Breast epithelium (tissue), 4 donors: Measurements from ENCODE around the gene UCP2. TPM values are rescaled to one million over a fixed set of nuclear protein-coding genes. Genes with fewer than 3 reads are reported as not detected.

Experiments
- DNase-seq, 2 donors: peaks; one replicate each; pipeline ENCODE4 v3.0.0-alpha.2; 2019; ENCODE audit warnings: low spot score in 2 of 2
- H3K27ac ChIP-seq, 2 donors: fragments of 200-600 bp; sonication (generic) in 1 of 2; one replicate each; pipeline ENCODE4 v1.5.1; 2016 to 2019; ENCODE audit warnings: mild to moderate bottlenecking in 1 of 2
- H3K27me3 ChIP-seq, 2 donors: fragments of 200-600 bp; sonication (generic) in 1 of 2; one replicate each; pipeline versions ENCODE4 v1.5.1 to v1.6.0; 2017 to 2019; ENCODE audit warnings: control low read depth in 1 of 2, mild to moderate bottlenecking in 1 of 2
- H3K36me3 ChIP-seq: fragments of 200-600 bp; one replicate; pipeline ENCODE4 v1.5.1; 2019
- H3K4me1 ChIP-seq, 2 donors: fragments of 200-600 bp; sonication (generic); one replicate each; pipeline ENCODE4 v1.5.1; 2016 to 2019; ENCODE audit warnings: control low read depth in 1 of 2
- H3K4me3 ChIP-seq, 3 donors: fragments of 200-600 bp; sonication (generic); 1 replicate in 2 of 3; 2 replicates in 1 of 3; pipeline ENCODE4 v1.5.1; 2016 to 2019; ENCODE audit warnings: mild to moderate bottlenecking in 3 of 3, moderate library complexity in 2 of 3
- H3K9me3 ChIP-seq, 2 donors: fragments of 200-600 bp; sonication (generic) in 1 of 2; one replicate each; pipeline ENCODE4 v1.5.1; 2016 to 2019; ENCODE audit warnings: control low read depth in 1 of 2
- POLR2A ChIP-seq: fragments of 450-650 bp; IDR thresholded peaks from one replicate; pipeline ENCODE4 v1.6.1; 2016; ENCODE audit warnings: antibody characterized with exemption, mild to moderate bottlenecking, moderate library complexity
- POLR2AphosphoS5 ChIP-seq, 3 donors: sonication (generic); formaldehyde crosslinking; IDR thresholded peaks; one replicate each; pipeline ENCODE4 v1.6.1; 2017; ENCODE audit warnings: antibody characterized with exemption in 3 of 3
- intact Hi-C: fragments of 100-400 bp; cut with DNase I; formaldehyde crosslinking; loops from one replicate; pipeline ENCODE4 v1.15.1; 2023; ENCODE audit warnings: low total_unique reads
- total RNA-seq, 3 donors: library from RNA; depleted of rRNA; stranded (reverse); fragments of >200 nt; gene quantifications; one replicate each; pipeline ENCODE4 v1.1.0, GENCODE V29; 2016
- TF ChIP-seq, protein P1 (sequence below), 3 donors: fragments of 450-650 bp; IDR thresholded peaks; one replicate each; pipeline ENCODE4 v1.5.1; 2016 to 2017; ENCODE audit warnings: antibody characterized with exemption in 3 of 3, mild to moderate bottlenecking in 3 of 3, moderate library complexity in 3 of 3

UCP2 gene
- total RNA-seq, 3 donors from 2014 or later: 28.2 to 82.4 (median 45.2) TPM

DNA sequence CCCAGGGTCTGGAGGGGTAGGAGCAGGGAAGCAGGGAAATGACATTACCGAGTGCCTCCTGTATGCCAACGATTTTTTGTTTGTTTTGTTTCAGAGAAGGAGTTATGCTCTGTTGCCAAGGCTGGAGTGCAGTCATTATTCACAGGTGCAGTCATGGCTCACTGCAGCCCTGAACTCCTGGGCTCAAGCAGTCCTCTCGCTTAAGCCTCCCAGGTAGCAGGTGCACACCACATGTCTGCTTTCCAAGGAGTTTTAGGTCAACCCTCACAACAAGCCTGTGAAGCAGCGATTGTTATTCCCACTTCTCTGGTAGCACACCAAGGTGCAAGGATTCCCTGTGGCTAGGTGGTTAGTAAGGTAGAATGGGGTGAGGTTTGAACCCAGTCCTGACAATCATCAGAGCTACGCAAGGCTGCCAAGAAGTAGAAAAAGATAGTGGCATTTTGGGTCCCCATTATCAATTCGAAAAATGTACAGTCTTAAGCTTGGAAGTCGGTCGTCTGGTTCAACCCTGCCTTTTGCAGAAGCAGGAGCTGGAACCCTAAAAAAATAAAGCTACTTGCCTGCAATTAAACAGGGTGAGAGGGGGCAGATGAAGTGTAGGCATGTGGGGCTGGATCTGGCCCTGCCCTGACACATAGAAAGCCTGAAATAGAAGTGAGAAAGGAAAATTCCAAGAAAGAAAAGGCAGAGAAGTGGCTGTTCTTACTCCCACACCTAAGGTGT lies 17.1 kb upstream of the UCP2 start:
- Histone ChIP-seq H3K27me3 (no peaks in the 10 kb centered on the region), H3K9me3 (no peaks in the 10 kb centered on the region), H3K36me3 (no peaks in the 10 kb centered on the region), H3K27ac (no peak overlapping the region), H3K4me1 (no peaks in the 10 kb centered on the region), H3K4me3 (no peak overlapping the region)
- TF ChIP-seq POLR2A (no peak), POLR2AphosphoS5 (IDR thresholded peaks at IDR 0.05) (no peak)
- TF ChIP-seq, protein P1, sequence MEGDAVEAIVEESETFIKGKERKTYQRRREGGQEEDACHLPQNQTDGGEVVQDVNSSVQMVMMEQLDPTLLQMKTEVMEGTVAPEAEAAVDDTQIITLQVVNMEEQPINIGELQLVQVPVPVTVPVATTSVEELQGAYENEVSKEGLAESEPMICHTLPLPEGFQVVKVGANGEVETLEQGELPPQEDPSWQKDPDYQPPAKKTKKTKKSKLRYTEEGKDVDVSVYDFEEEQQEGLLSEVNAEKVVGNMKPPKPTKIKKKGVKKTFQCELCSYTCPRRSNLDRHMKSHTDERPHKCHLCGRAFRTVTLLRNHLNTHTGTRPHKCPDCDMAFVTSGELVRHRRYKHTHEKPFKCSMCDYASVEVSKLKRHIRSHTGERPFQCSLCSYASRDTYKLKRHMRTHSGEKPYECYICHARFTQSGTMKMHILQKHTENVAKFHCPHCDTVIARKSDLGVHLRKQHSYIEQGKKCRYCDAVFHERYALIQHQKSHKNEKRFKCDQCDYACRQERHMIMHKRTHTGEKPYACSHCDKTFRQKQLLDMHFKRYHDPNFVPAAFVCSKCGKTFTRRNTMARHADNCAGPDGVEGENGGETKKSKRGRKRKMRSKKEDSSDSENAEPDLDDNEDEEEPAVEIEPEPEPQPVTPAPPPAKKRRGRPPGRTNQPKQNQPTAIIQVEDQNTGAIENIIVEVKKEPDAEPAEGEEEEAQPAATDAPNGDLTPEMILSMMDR (IDR thresholded peaks at IDR 0.05): no peak
- DNase-seq: no peak
- intact Hi-C loops: no loop called here

DNA sequence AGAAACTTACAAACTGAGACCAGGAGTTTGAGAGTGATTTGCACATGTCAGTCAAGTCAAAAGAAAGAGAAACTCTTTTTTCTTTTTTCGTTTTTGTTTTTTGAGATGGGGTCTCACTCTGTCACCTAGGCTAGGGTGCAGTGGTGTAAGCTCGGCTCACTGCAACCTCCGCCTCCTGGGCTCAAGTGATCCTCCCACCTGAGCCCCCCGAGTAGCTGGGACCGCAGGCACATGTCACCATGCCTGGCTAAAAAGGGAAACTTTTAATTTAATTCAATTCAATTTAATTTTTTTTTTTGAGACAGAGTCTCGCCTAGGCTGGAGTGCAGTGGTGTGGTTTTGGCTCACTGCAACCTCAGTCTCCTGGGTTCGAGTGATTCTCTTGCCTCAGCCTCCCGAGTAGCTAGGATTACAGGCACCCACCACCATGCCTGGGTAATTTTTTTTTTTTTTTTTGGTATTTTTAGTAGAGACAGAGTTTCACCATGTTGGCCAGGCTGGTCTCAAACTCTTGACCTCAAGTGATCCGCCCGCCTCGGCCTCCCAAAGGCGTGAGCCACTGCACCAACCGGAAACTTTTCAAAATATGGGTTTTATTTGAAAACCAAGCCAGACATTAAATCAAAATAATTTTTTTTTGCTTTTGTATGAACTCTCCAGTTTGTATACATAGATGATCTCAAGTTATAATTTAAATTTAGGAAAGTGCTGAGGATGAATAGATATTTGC lies 16.4 kb upstream of the UCP2 start:
- Histone ChIP-seq H3K27ac (no peak overlapping the region), H3K9me3 (no peaks in the 10 kb centered on the region), H3K27me3 (no peaks in the 10 kb centered on the region), H3K4me3 (no peak overlapping the region), H3K36me3 (no peaks in the 10 kb centered on the region), H3K4me1 (no peaks in the 10 kb centered on the region)
- no peak for DNase-seq
- TF ChIP-seq POLR2A (no peak), POLR2AphosphoS5 (IDR thresholded peaks at IDR 0.05) (no peak)
- TF ChIP-seq, protein P1 (IDR thresholded peaks at IDR 0.05): no peak
- intact Hi-C loops: no loop called here

DNA sequence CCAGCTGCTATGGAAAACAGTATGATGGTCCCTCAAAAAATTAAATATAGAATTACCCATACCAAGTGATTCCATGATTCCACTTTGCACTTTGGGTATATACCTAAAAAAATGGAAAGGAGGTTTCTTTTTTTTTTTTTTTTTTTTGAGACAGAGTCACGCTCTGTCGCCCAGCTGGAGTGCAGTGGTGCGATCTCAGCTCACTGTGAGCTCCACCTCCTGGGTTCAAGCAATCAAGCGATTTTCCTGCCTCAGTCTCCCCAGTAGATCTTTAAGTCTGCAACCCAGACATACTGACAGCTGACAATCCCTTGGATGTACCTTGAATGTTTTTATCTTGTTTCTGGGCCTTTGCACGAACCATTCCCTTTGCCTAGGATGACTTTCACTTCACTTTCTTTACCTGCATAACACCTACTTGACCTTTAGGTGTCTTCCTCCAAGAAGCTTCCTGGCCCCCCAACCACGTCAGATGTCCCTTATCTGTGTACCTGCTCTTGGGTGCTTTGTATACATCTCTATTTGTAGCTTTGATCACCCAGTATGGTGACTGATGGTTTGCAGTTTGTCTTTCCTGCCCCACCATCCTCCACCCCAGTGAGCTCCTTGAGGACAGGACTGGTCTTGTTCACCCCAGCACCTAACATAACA lies 14.6 kb upstream of the UCP2 start:
- intact Hi-C loops: no loop called here

DNA sequence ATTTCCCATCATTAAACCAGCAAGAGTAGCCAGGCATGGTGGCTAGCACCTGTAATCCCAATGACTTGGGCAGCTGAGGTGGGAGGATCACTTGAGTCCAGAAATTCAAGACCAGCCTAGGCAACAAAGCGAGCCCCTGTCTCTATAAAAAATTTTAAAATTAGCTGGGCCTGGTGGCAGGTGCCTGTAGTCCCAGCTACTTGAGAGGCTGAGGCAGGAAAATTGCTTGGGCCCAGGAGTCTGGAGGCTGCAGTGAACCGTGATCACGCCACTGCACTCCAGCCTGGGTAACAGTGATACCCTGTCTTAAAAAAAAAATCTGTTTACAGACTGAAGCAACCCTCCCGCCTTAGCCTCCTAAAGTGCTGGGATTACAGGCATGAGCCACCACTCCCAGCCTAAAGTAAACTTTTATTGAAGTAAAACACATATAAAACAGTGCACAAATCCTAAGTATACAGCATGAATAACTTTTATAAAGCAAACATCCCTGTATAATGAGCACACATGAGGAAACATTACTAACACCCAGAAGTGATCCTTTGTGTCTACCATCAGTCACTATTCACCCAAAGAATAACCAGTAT lies 13.6 kb upstream of the UCP2 start:
- H3K4me3 ChIP-seq: no peak overlapping the region
- TF ChIP-seq POLR2AphosphoS5 (IDR thresholded peaks at IDR 0.05): no peak
- TF ChIP-seq, protein P1 (IDR thresholded peaks at IDR 0.05): no peak
- TF ChIP-seq POLR2A: no peak
- no peaks in the 10 kb centered on the region for H3K4me1 ChIP-seq
- no peaks in the 10 kb centered on the region for H3K27me3 ChIP-seq
- DNase-seq: no peak
- no peaks in the 10 kb centered on the region for H3K36me3 ChIP-seq
- no peaks in the 10 kb centered on the region for H3K9me3 ChIP-seq
- intact Hi-C loops: no loop called here
- H3K27ac ChIP-seq: no peak overlapping the region

More for the DNA sequence above, 14.6 kb upstream of the UCP2 start:
- H3K4me3 ChIP-seq: no peak overlapping the region
- TF ChIP-seq POLR2A (no peak), POLR2AphosphoS5 (IDR thresholded peaks at IDR 0.05) (no peak)
- DNase-seq: no peak
- H3K36me3 ChIP-seq: no peaks in the 10 kb centered on the region
- H3K9me3 ChIP-seq: no peaks in the 10 kb centered on the region
- H3K4me1 ChIP-seq: no peaks in the 10 kb centered on the region
- H3K27me3 ChIP-seq: no peaks in the 10 kb centered on the region
- H3K27ac ChIP-seq: no peak overlapping the region

DNA sequence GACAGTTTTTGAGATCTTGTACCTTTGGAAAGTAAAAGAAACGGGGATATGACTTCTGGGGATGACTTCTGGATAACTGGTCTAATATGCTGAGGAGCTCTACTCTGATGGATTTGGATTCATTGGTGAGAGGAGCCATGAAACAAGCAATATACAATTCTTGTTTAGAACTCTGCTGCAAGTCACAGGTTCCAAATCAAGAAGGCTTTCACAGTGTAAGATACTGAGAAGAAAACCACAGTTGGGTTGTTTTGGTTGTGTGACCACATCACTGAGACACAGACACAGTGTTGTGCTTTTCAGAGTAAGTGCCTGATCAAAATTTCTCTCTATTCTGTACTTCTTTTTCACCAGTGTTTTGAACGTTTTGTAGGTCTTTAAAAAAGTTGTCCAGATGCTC lies 13.1 kb upstream of the UCP2 start:
- no peak for DNase-seq
- no peaks in the 10 kb centered on the region for H3K36me3 ChIP-seq
- TF ChIP-seq, protein P1 (IDR thresholded peaks at IDR 0.05): no peak
- no peak for TF ChIP-seq POLR2A
- no peak for TF ChIP-seq POLR2AphosphoS5 (IDR thresholded peaks at IDR 0.05)
- no peaks in the 10 kb centered on the region for H3K4me1 ChIP-seq
- H3K4me3 ChIP-seq: no peak overlapping the region
- no peaks in the 10 kb centered on the region for H3K9me3 ChIP-seq
- H3K27ac ChIP-seq: no peak overlapping the region
- intact Hi-C loops: no loop called here
- H3K27me3 ChIP-seq: no peaks in the 10 kb centered on the region
